ENCODE results near the gene FAM168B. TPM values are rescaled to one million over a fixed set of nuclear protein-coding genes. Genes with fewer than 3 reads are reported as not detected.

Gene FAM168B
- total RNA-seq, 1 experiment from 2014 or later = 81.4 TPM

DNA sequence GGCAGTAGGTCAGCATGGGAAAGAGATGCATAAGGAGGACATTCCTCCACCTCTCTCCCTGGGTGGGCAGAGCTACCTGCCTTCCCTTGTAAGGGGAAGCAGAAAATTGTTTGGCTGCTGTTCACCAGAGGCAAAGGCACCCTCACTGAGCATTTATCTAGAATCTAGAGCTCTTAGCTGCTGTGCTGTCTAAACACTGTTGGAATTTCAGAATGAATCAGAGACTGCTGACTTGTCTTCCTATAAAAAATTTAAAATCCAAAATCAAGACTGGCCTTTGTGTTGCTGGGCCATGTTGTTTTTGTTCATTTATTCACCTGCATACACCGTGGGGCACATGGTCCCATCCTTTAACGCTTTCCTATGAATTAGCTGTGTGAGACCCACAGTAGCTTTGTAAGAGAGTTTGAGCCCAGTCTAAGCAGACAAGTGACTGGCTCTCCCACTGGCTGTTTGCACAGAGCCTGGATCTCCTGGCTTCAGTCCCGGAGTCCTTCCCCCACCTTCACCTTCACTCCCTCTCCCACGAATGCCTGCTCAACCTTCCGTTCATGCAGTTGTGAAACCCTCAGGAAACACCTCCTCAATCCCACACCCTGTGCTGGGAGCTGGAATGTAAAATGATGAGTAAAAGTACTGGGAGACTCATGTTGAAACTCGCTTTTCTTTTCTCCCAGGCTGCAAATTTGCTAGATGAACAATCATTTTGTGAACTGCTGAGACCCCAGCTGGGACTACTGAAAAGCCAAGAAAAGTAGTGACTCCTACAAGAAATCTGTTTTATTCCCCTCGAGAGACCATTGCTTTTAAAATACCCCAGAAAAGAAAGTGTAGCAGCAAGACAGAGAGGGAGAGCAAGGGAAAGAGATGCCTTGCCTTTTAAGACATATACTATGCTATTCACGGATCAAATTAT lies 76.2 kb downstream of the FAM168B start:
- Mint-ChIP-seq H3K27me3 (ENCODE audit: low read depth) (peaks cover 1% of the 10 kb centered on the region; the same call in 1 of the 2 replicates), H3K9me3 (peaks cover 0 to 2% of the 10 kb centered on the region in 2 experiments; a peak in 2 of 5 replicates), H3K27ac (0 out of 7 replicates have a peak overlapping the region, but pooled peaks of 1 of the 3 experiments have one; percentile 20), H3K36me3 (ENCODE audit: insufficient read depth in 1 of 3, low read depth in 3 of 3) (no peaks in the 10 kb centered on the region), H3K4me3 (no peak overlapping the region), H3K4me1 (peaks cover 8 to 11% of the 10 kb centered on the region in 2 experiments; a peak in 3 of 4 replicates)
- Histone ChIP-seq H2BK5ac (ENCODE audit: insufficient read length, low read length) (no peak overlapping the region), H3K9ac (ENCODE audit: extremely low read depth, insufficient read length, low read length) (no peak overlapping the region), H2BK120ac (ENCODE audit: low read depth, low read length, poor library complexity, severe bottlenecking) (no peak overlapping the region), H4K20me1 (ENCODE audit: control insufficient read depth, insufficient read depth, insufficient read length) (no peaks in the 10 kb centered on the region), H3K4ac (ENCODE audit: low read depth, low read length) (no peak overlapping the region), H4K91ac (ENCODE audit: insufficient read length, low read depth, low read length) (no peak overlapping the region), H3K4me1 (ENCODE audit: insufficient read depth, low read length) (no peaks in the 10 kb centered on the region), H3T11ph (ENCODE audit: low read length) (no peak overlapping the region), H2AK5ac (ENCODE audit: insufficient read length, low read length) (no peak overlapping the region), H3K18ac (ENCODE audit: insufficient read length, low read depth, low read length) (no peak overlapping the region), H2AFZ (ENCODE audit: low read length) (no peak overlapping the region), H3K27me3 (ENCODE audit: insufficient read depth, low read length) (no peaks in the 10 kb centered on the region), H3K56ac (ENCODE audit: insufficient read length, low read depth, low read length) (no peak overlapping the region), H3K27ac (ENCODE audit: insufficient read length, low read depth, low read length) (no peak overlapping the region), H3K9me3 (ENCODE audit: control insufficient read depth, low read depth, low read length) (no peaks in the 10 kb centered on the region), H3K4me2 (ENCODE audit: insufficient read depth, insufficient read length, low read length) (no peak overlapping the region), H2BK12ac (ENCODE audit: insufficient read length, low read depth, low read length) (no peak overlapping the region), H2BK15ac (ENCODE audit: low read depth, low read length) (no peak overlapping the region), H4K8ac (replicated peaks; ENCODE audit: insufficient read length, low read depth, low read length) (no peak overlapping the region), H3K23me2 (ENCODE audit: insufficient read length, low read depth, low read length, poor library complexity, severe bottlenecking) (no peaks in the 10 kb centered on the region), H4K5ac (ENCODE audit: insufficient read length, low read depth, low read length) (no peak overlapping the region), H3K79me2 (ENCODE audit: insufficient read depth, low read length) (no peaks in the 10 kb centered on the region), H2BK20ac (ENCODE audit: low read depth, low read length, poor library complexity, severe bottlenecking) (no peak overlapping the region), H3K79me1 (ENCODE audit: insufficient read depth, low read depth, low read length, poor library complexity, severe bottlenecking) (no peaks in the 10 kb centered on the region), H3K23ac (ENCODE audit: insufficient read length, low read depth, low read length) (no peak overlapping the region), H3K14ac (ENCODE audit: insufficient read depth, low read length) (no peak overlapping the region)
- no peak for DNase-seq
- TF ChIP-seq, protein P1, sequence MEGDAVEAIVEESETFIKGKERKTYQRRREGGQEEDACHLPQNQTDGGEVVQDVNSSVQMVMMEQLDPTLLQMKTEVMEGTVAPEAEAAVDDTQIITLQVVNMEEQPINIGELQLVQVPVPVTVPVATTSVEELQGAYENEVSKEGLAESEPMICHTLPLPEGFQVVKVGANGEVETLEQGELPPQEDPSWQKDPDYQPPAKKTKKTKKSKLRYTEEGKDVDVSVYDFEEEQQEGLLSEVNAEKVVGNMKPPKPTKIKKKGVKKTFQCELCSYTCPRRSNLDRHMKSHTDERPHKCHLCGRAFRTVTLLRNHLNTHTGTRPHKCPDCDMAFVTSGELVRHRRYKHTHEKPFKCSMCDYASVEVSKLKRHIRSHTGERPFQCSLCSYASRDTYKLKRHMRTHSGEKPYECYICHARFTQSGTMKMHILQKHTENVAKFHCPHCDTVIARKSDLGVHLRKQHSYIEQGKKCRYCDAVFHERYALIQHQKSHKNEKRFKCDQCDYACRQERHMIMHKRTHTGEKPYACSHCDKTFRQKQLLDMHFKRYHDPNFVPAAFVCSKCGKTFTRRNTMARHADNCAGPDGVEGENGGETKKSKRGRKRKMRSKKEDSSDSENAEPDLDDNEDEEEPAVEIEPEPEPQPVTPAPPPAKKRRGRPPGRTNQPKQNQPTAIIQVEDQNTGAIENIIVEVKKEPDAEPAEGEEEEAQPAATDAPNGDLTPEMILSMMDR (conservative IDR thresholded peaks at IDR 0.05) = no peak
- no CpG with 5 or more reads among the region's 8 CpGs for WGBS (ENCODE audit: extremely low coverage, insufficient read length, low lambda C conversion rate)

Measured in H9 (cell line).